ENCODE results near the gene GALNT11.
"Not testable (repeated sequence)": the region's sequence is repeated elsewhere in the genome, so short reads cannot be mapped to it uniquely, and the experiment has no call there.

GALNT11 gene

DNA sequence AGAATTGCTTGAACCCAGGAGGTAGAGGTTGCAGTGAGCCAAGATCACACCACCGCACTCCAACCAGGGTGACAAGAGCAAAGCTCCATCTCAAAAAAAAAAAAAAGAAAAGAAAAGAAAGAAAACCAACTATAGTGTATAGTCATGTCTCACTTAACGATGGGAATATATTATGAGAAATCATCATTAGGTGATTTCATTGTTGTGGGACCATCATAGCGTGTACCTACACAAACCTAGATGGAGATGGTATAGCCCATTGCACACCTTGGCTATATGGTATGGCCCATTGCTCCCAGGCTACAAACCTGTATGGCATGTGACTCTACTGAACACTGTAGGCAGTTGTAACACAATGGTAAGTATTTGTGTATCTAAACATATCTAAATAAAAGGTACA lies 8.5 kb upstream of the GALNT11 start:
- H2BK15ac ChIP-seq (replicated peaks; ENCODE audit: low read depth), result no peak overlapping the region
- H2BK5ac ChIP-seq (ENCODE audit: low read length), result no peak overlapping the region
- no peak overlapping the region for H3K56ac ChIP-seq (ENCODE audit: low read length)
- no peaks in the 10 kb centered on the region for H3K79me1 ChIP-seq (ENCODE audit: low read length)
- no peak overlapping the region for H2BK120ac ChIP-seq (ENCODE audit: low read depth, low read length)
- H3K9ac ChIP-seq (ENCODE audit: low read length), result no peak overlapping the region
- H3K27ac ChIP-seq (ENCODE audit: low read depth, low read length), result no peak overlapping the region
- no peak overlapping the region for H3K4me2 ChIP-seq (ENCODE audit: low read length)
- H3K4ac ChIP-seq (ENCODE audit: low read depth, low read length), result no peak overlapping the region
- no peak overlapping the region for H4K5ac ChIP-seq (ENCODE audit: low read length)
- no peaks in the 10 kb centered on the region for H3K4me1 ChIP-seq (ENCODE audit: control insufficient read depth, low read depth, low read length)
- H3K4me3 ChIP-seq (ENCODE audit: low read length), result no peak overlapping the region
- H3K23ac ChIP-seq (ENCODE audit: low read length), result no peak overlapping the region
- no peak overlapping the region for H4K8ac ChIP-seq (ENCODE audit: low read depth, low read length)
- H3K27me3 ChIP-seq (ENCODE audit: insufficient read depth, low read length, poor library complexity), result no peaks in the 10 kb centered on the region
- no CpG with 5 or more reads among the region's 3 CpGs for WGBS (ENCODE audit: extremely low coverage, insufficient coverage, low lambda C conversion rate)
- no peak overlapping the region for H3K18ac ChIP-seq (ENCODE audit: low read length)
- no peak for DNase-seq
- no peaks in the 10 kb centered on the region for H3K36me3 ChIP-seq (ENCODE audit: control insufficient read depth, insufficient read depth, low read length)
- H3K79me2 ChIP-seq (ENCODE audit: control insufficient read depth, insufficient read depth, low read length), result no peaks in the 10 kb centered on the region
- no peak overlapping the region for H2AK5ac ChIP-seq (ENCODE audit: low read length)

DNA sequence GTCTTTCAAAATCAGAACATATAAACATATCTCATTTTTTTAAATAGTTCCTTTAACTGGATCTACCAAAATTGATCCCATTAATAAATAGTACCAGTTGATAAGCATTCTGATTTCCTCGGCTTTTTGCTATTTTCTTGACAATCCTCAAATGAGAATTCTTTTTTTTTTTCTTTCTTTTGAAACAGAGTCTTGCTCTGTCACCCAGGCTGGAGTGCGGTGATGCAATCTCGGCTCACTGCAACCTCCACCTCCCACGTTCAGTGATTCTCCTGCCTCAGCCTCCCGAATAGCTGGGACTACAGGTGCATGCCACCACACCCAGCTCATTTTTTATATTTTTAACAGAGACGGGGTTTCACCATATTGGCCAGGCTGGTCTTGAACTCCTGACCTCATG lies 7.8 kb upstream of the GALNT11 start:
- H2BK120ac ChIP-seq (ENCODE audit: low read depth, low read length); H3K36me3 ChIP-seq (ENCODE audit: control insufficient read depth, insufficient read depth, low read length); H3K4me1 ChIP-seq (ENCODE audit: control insufficient read depth, low read depth, low read length); H3K23ac ChIP-seq (ENCODE audit: low read length); H3K56ac ChIP-seq (ENCODE audit: low read length); H3K4me2 ChIP-seq (ENCODE audit: low read length); H3K4ac ChIP-seq (ENCODE audit: low read depth, low read length); H3K27me3 ChIP-seq (ENCODE audit: insufficient read depth, low read length, poor library complexity); H2BK15ac ChIP-seq (replicated peaks; ENCODE audit: low read depth); H3K9ac ChIP-seq (ENCODE audit: low read length); H4K5ac ChIP-seq (ENCODE audit: low read length); H3K4me3 ChIP-seq (ENCODE audit: low read length); H2AK5ac ChIP-seq (ENCODE audit: low read length); DNase-seq; H3K18ac ChIP-seq (ENCODE audit: low read length); H3K79me2 ChIP-seq (ENCODE audit: control insufficient read depth, insufficient read depth, low read length); H4K8ac ChIP-seq (ENCODE audit: low read depth, low read length); H3K79me1 ChIP-seq (ENCODE audit: low read length); H3K27ac ChIP-seq (ENCODE audit: low read depth, low read length); H2BK5ac ChIP-seq (ENCODE audit: low read length): not testable (repeated sequence)
- WGBS (ENCODE audit: extremely low coverage, insufficient coverage, low lambda C conversion rate), result no CpG with 5 or more reads among the region's 6 CpGs

DNA sequence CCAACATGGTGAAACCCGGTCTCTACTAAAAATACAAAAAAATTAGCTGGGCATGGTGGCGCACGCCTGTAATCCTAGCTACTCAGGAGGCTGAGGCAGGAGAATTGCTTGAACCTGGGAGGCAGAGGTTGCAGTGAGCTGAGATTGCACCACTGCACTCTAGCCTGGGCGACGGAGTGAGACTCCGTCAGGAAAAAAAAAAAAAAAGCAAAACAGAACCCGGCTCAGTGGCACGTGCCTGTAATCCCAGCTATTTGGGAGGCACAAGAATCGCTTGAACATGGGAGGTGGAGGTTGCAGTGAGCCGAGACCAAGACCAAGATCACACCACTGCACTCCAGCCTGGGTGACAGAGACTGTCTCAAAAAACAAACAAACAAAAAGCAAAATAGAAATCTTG lies 3.7 kb upstream of the GALNT11 start:
- H3K79me2 ChIP-seq (ENCODE audit: control insufficient read depth, insufficient read depth, low read length); H3K27me3 ChIP-seq (ENCODE audit: insufficient read depth, low read length, poor library complexity); H3K4ac ChIP-seq (ENCODE audit: low read depth, low read length); H2AK5ac ChIP-seq (ENCODE audit: low read length); H2BK5ac ChIP-seq (ENCODE audit: low read length); H3K4me2 ChIP-seq (ENCODE audit: low read length); H3K4me3 ChIP-seq (ENCODE audit: low read length); H4K8ac ChIP-seq (ENCODE audit: low read depth, low read length); H3K9ac ChIP-seq (ENCODE audit: low read length); H3K56ac ChIP-seq (ENCODE audit: low read length); H3K4me1 ChIP-seq (ENCODE audit: control insufficient read depth, low read depth, low read length); H2BK120ac ChIP-seq (ENCODE audit: low read depth, low read length); H2BK15ac ChIP-seq (replicated peaks; ENCODE audit: low read depth); H4K5ac ChIP-seq (ENCODE audit: low read length); H3K79me1 ChIP-seq (ENCODE audit: low read length); H3K18ac ChIP-seq (ENCODE audit: low read length); H3K27ac ChIP-seq (ENCODE audit: low read depth, low read length); H3K23ac ChIP-seq (ENCODE audit: low read length); DNase-seq; H3K36me3 ChIP-seq (ENCODE audit: control insufficient read depth, insufficient read depth, low read length): not testable (repeated sequence)
- no CpG with 5 or more reads among the region's 10 CpGs for WGBS (ENCODE audit: extremely low coverage, insufficient coverage, low lambda C conversion rate)

DNA sequence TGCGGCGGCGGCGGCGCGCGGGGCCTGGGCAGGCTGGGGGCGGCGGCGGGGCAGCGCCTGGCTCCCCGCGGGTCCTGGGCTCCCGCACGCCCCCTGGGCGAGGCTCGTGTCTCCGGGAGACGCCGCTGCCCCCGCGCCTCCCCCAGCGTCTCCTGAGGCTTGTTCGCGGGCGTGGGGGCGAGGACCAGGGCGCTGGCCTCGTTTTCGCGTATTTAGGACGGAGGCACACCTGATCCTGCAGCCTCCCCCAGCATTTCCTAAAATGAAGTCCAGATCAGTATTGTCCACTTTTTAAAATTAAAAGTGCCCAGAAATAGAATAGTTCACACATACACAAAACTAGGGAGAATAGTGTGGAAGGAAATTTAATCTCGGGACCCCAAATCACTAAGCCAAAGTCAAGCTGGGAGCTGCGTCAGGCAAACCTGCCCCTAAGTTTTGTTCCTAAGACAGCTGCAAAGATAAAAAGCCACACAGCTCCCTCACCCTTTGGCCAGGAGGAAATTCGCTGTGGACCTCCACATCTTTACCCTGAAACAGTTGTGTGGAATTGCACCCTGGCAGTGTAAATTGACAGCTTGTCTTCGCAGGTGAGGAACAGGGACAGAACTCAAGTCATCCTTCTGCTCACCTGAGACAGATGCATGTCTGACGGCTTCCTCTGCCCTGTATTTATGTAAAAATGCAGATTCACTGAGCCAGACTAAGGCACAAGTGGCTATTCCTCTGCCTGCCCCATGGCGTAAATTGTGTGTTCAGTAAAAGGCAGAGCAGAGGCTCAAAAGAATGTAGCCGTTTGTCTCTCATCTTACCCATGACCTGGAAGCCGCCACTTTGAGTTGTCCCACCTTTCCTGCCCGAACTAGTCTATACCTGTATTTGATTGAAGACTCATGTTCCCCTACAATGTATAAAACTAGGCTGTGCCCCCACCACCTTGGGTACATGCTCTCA lies 740 bp downstream of the GALNT11 start:
- no peaks in the 10 kb centered on the region for H3K79me1 ChIP-seq (ENCODE audit: low read length)
- H3K9ac ChIP-seq (ENCODE audit: low read length), result peak overlapping the region; percentile 79
- peak; percentile 10 for DNase-seq
- peak overlapping the region; percentile 15 for H4K8ac ChIP-seq (ENCODE audit: low read depth, low read length)
- H3K23ac ChIP-seq (ENCODE audit: low read length), result peak overlapping the region; percentile 45
- no peaks in the 10 kb centered on the region for H3K36me3 ChIP-seq (ENCODE audit: control insufficient read depth, insufficient read depth, low read length)
- no peak overlapping the region for H4K5ac ChIP-seq (ENCODE audit: low read length)
- peak overlapping the region; percentile 67 for H3K4me2 ChIP-seq (ENCODE audit: low read length)
- peak overlapping the region; percentile 89 for H3K18ac ChIP-seq (ENCODE audit: low read length)
- H3K4ac ChIP-seq (ENCODE audit: low read depth, low read length), result peak overlapping the region; percentile 43
- H3K4me3 ChIP-seq (ENCODE audit: low read length), result peak overlapping the region; percentile 64
- no peak overlapping the region for H2BK120ac ChIP-seq (ENCODE audit: low read depth, low read length)
- no peaks in the 10 kb centered on the region for H3K27me3 ChIP-seq (ENCODE audit: insufficient read depth, low read length, poor library complexity)
- H3K79me2 ChIP-seq (ENCODE audit: control insufficient read depth, insufficient read depth, low read length), result no peaks in the 10 kb centered on the region
- peak overlapping the region; percentile 91 for H3K56ac ChIP-seq (ENCODE audit: low read length)
- H2AK5ac ChIP-seq (ENCODE audit: low read length), result peak overlapping the region; percentile 64
- H2BK15ac ChIP-seq (replicated peaks; ENCODE audit: low read depth), result no peak overlapping the region
- H3K27ac ChIP-seq (ENCODE audit: low read depth, low read length), result peak overlapping the region; percentile 84
- H2BK5ac ChIP-seq (ENCODE audit: low read length), result no peak overlapping the region
- WGBS (ENCODE audit: extremely low coverage, insufficient coverage, low lambda C conversion rate), result no CpG with 5 or more reads among the region's 41 CpGs
- H3K4me1 ChIP-seq (ENCODE audit: control insufficient read depth, low read depth, low read length), result peaks cover 4% of the 10 kb centered on the region

DNA sequence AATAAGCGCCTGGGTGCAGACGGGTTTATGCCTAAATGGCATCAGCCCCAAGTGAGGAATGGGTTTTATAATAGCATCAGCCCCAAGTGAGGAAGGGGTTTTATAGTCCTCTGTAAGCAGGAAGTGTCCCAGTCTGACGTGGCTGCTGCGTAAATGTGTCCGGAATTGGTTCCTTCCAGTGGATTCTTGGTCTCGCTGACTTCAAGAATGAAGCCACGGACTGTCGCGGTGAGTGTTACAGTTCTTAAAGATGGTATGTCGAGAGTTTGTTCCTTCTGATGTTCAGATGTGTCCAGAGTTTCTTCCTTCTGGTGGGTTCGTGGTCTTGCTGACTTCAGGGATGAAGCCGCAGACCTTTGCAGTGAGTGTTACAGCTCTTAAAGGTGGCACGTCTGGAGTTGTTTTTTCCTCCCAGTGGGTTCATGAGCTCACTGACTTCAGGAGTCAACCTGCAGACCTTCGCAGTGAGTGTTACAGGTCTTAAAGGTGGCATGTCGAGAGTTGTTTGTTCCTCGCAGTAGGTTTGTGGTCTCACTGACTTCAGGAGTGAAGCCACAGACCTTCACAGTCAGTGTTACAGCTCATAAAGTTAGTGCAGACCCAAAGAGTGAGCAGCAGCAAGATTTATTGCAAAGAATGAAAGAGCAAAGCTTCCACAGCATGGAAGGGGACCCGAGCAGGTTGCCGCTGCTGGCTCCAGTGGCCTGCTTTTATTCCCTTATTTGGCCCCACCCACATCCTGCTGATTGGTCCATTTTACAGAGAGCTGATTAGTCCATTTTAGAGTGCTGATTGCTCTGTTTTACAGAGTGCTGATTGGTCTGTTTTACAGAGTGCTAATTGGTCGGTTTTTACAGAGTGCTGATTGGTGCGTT lies 2.3 kb downstream of the GALNT11 start:
- H4K5ac ChIP-seq (ENCODE audit: low read length); H2BK120ac ChIP-seq (ENCODE audit: low read depth, low read length); H3K9ac ChIP-seq (ENCODE audit: low read length); H3K79me2 ChIP-seq (ENCODE audit: control insufficient read depth, insufficient read depth, low read length); H4K8ac ChIP-seq (ENCODE audit: low read depth, low read length); H3K4me1 ChIP-seq (ENCODE audit: control insufficient read depth, low read depth, low read length); H3K18ac ChIP-seq (ENCODE audit: low read length); H2BK5ac ChIP-seq (ENCODE audit: low read length); H3K27me3 ChIP-seq (ENCODE audit: insufficient read depth, low read length, poor library complexity); H3K4ac ChIP-seq (ENCODE audit: low read depth, low read length); H3K36me3 ChIP-seq (ENCODE audit: control insufficient read depth, insufficient read depth, low read length); H2BK15ac ChIP-seq (replicated peaks; ENCODE audit: low read depth); H3K79me1 ChIP-seq (ENCODE audit: low read length); H3K56ac ChIP-seq (ENCODE audit: low read length); H3K23ac ChIP-seq (ENCODE audit: low read length); H3K4me2 ChIP-seq (ENCODE audit: low read length); H2AK5ac ChIP-seq (ENCODE audit: low read length); DNase-seq; H3K4me3 ChIP-seq (ENCODE audit: low read length); H3K27ac ChIP-seq (ENCODE audit: low read depth, low read length): not testable (repeated sequence)
- WGBS (ENCODE audit: extremely low coverage, insufficient coverage, low lambda C conversion rate), result no CpG with 5 or more reads among the region's 20 CpGs

All from mesendoderm (in vitro differentiated cells).